Breast epithelium (tissue), 4 donors: Measurements from ENCODE around the gene RPL32. TPM values are rescaled to one million over a fixed set of nuclear protein-coding genes. Genes with fewer than 3 reads are reported as not detected.

Experiments used
- DNase-seq, 2 donors: peaks; one replicate each; pipeline ENCODE4 v3.0.0-alpha.2; 2019; ENCODE audit warnings: low spot score in 2 of 2
- H3K27ac ChIP-seq, 2 donors: fragments of 200-600 bp; sonication (generic) in 1 of 2; one replicate each; pipeline ENCODE4 v1.5.1; 2016 to 2019; ENCODE audit warnings: mild to moderate bottlenecking in 1 of 2
- H3K27me3 ChIP-seq, 2 donors: fragments of 200-600 bp; sonication (generic) in 1 of 2; one replicate each; pipeline versions ENCODE4 v1.5.1 to v1.6.0; 2017 to 2019; ENCODE audit warnings: control low read depth in 1 of 2, mild to moderate bottlenecking in 1 of 2
- H3K36me3 ChIP-seq: fragments of 200-600 bp; one replicate; pipeline ENCODE4 v1.5.1; 2019
- H3K4me1 ChIP-seq, 2 donors: fragments of 200-600 bp; sonication (generic); one replicate each; pipeline ENCODE4 v1.5.1; 2016 to 2019; ENCODE audit warnings: control low read depth in 1 of 2
- H3K4me3 ChIP-seq, 3 donors: fragments of 200-600 bp; sonication (generic); 1 replicate in 2 of 3; 2 replicates in 1 of 3; pipeline ENCODE4 v1.5.1; 2016 to 2019; ENCODE audit warnings: mild to moderate bottlenecking in 3 of 3, moderate library complexity in 2 of 3
- H3K9me3 ChIP-seq, 2 donors: fragments of 200-600 bp; sonication (generic) in 1 of 2; one replicate each; pipeline ENCODE4 v1.5.1; 2016 to 2019; ENCODE audit warnings: control low read depth in 1 of 2
- CTCF ChIP-seq, 3 donors: fragments of 450-650 bp; IDR thresholded peaks; one replicate each; pipeline ENCODE4 v1.5.1; 2016 to 2017; ENCODE audit warnings: antibody characterized with exemption in 3 of 3, mild to moderate bottlenecking in 3 of 3, moderate library complexity in 3 of 3
- POLR2A ChIP-seq: fragments of 450-650 bp; IDR thresholded peaks from one replicate; pipeline ENCODE4 v1.6.1; 2016; ENCODE audit warnings: antibody characterized with exemption, mild to moderate bottlenecking, moderate library complexity
- POLR2AphosphoS5 ChIP-seq, 3 donors: sonication (generic); formaldehyde crosslinking; IDR thresholded peaks; one replicate each; pipeline ENCODE4 v1.6.1; 2017; ENCODE audit warnings: antibody characterized with exemption in 3 of 3
- intact Hi-C: fragments of 100-400 bp; cut with DNase I; formaldehyde crosslinking; loops from one replicate; pipeline ENCODE4 v1.15.1; 2023; ENCODE audit warnings: low total_unique reads
- total RNA-seq, 3 donors: library from RNA; depleted of rRNA; stranded (reverse); fragments of >200 nt; gene quantifications; one replicate each; pipeline ENCODE4 v1.1.0, GENCODE V29; 2016

RPL32 gene
- total RNA-seq, 3 donors from 2014 or later = 945 to 1,485 (median 950) TPM

GRCh38 chr3:12825156-12825555, 16.2 kb downstream of the RPL32 start:
- intact Hi-C loops = no loop called here

GRCh38 chr3:12824299-12824698, 17.1 kb downstream of the RPL32 start:
- DNase-seq = no peak
- intact Hi-C loops = no loop called here
- TF ChIP-seq POLR2A (no peak), CTCF (IDR thresholded peaks at IDR 0.05) (no peak), POLR2AphosphoS5 (IDR thresholded peaks at IDR 0.05) (no peak)
- no peak overlapping the region for H3K4me3 ChIP-seq
- H3K27me3 ChIP-seq = no peaks in the 10 kb centered on the region
- H3K9me3 ChIP-seq = no peaks in the 10 kb centered on the region
- no peaks in the 10 kb centered on the region for H3K4me1 ChIP-seq
- no peak overlapping the region for H3K27ac ChIP-seq
- no peaks in the 10 kb centered on the region for H3K36me3 ChIP-seq

More at GRCh38 chr3:12825156-12825555, 16.2 kb downstream of the RPL32 start:
- H3K9me3 ChIP-seq = no peaks in the 10 kb centered on the region
- H3K4me3 ChIP-seq = no peak overlapping the region
- no peak overlapping the region for H3K27ac ChIP-seq
- no peaks in the 10 kb centered on the region for H3K36me3 ChIP-seq
- no peaks in the 10 kb centered on the region for H3K27me3 ChIP-seq
- TF ChIP-seq POLR2A = no peak
- no peak for TF ChIP-seq CTCF (IDR thresholded peaks at IDR 0.05)
- TF ChIP-seq POLR2AphosphoS5 (IDR thresholded peaks at IDR 0.05) = no peak
- H3K4me1 ChIP-seq = no peaks in the 10 kb centered on the region
- DNase-seq = no peak

- intact Hi-C loops = no loop called here
- H3K27ac ChIP-seq = no peak overlapping the region
Measured at GRCh38 chr3:12822725-12823373, 18.5 kb downstream of the RPL32 start.

GRCh38 chr3:12818773-12819172, 22.6 kb downstream of the RPL32 start:
- Histone ChIP-seq H3K36me3 (no peaks in the 10 kb centered on the region), H3K27me3 (no peaks in the 10 kb centered on the region), H3K27ac (no peak overlapping the region), H3K4me1 (no peaks in the 10 kb centered on the region), H3K9me3 (no peaks in the 10 kb centered on the region), H3K4me3 (no peak overlapping the region)
- intact Hi-C loops = no loop called here
- no peak for DNase-seq
- TF ChIP-seq CTCF (IDR thresholded peaks at IDR 0.05) (no peak), POLR2A (no peak), POLR2AphosphoS5 (IDR thresholded peaks at IDR 0.05) (no peak)

More at GRCh38 chr3:12822725-12823373, 18.5 kb downstream of the RPL32 start:
- Histone ChIP-seq H3K4me1 (no peaks in the 10 kb centered on the region), H3K36me3 (no peaks in the 10 kb centered on the region), H3K27me3 (no peaks in the 10 kb centered on the region), H3K4me3 (no peak overlapping the region), H3K9me3 (no peaks in the 10 kb centered on the region)
- TF ChIP-seq POLR2A = no peak
- no peak for TF ChIP-seq CTCF (IDR thresholded peaks at IDR 0.05)
- TF ChIP-seq POLR2AphosphoS5 (IDR thresholded peaks at IDR 0.05) = no peak
- no peak for DNase-seq

GRCh38 chr3:12818273-12818672, 23.1 kb downstream of the RPL32 start:
- H3K9me3 ChIP-seq = no peaks in the 10 kb centered on the region
- intact Hi-C loops = no loop called here
- no peaks in the 10 kb centered on the region for H3K4me1 ChIP-seq
- no peak for DNase-seq
- TF ChIP-seq CTCF (IDR thresholded peaks at IDR 0.05) = no peak
- no peak for TF ChIP-seq POLR2A
- TF ChIP-seq POLR2AphosphoS5 (IDR thresholded peaks at IDR 0.05) = no peak
- H3K4me3 ChIP-seq = no peak overlapping the region
- H3K27ac ChIP-seq = no peak overlapping the region
- H3K27me3 ChIP-seq = no peaks in the 10 kb centered on the region
- H3K36me3 ChIP-seq = no peaks in the 10 kb centered on the region
